ENCODE data around the gene AHCYL1.

Gene AHCYL1

GRCh38 chr1:110048240-110048639 lies 63.7 kb downstream of the AHCYL1 start:
- H3K36me3 ChIP-seq (ENCODE audit: control insufficient read depth in 2 of 2, insufficient read depth in 2 of 2, low read length in 2 of 2) = peaks cover 73 to 91% of the 10 kb centered on the region in 2 donors
- no peak overlapping the region for H3K27ac ChIP-seq (ENCODE audit: low read depth in 2 of 2, low read length in 2 of 2)
- no peak overlapping the region for H3K9ac ChIP-seq (ENCODE audit: low read depth in 1 of 2, low read length in 2 of 2)

GRCh38 chr1:110048923-110049601 lies 64.5 kb downstream of the AHCYL1 start:
- Histone ChIP-seq H3K27ac (ENCODE audit: low read depth in 2 of 2, low read length in 2 of 2) (peak overlapping the region; percentile 21 to 43), H3K9me3 (ENCODE audit: control insufficient read depth in 2 of 2, low read length in 2 of 2) (no peaks in the 10 kb centered on the region), H3K4me3 (ENCODE audit: low read length in 2 of 2) (no peak overlapping the region), H3K9ac (ENCODE audit: low read depth in 1 of 2, low read length in 2 of 2) (no peak overlapping the region), H3K36me3 (ENCODE audit: control insufficient read depth in 2 of 2, insufficient read depth in 2 of 2, low read length in 2 of 2) (peaks cover 71 to 91% of the 10 kb centered on the region in 2 donors), H3K4me1 (ENCODE audit: control insufficient read depth in 2 of 2, insufficient read depth in 2 of 2, low read length in 2 of 2) (peaks cover 8 to 10% of the 10 kb centered on the region in 2 donors), H3K27me3 (ENCODE audit: control insufficient read depth in 2 of 2, insufficient read depth in 2 of 2, low read length in 2 of 2) (no peaks in the 10 kb centered on the region)

More at GRCh38 chr1:110048240-110048639, 63.7 kb downstream of the AHCYL1 start:
- Histone ChIP-seq H3K27me3 (ENCODE audit: control insufficient read depth in 2 of 2, insufficient read depth in 2 of 2, low read length in 2 of 2) (no peaks in the 10 kb centered on the region), H3K4me3 (ENCODE audit: low read length in 2 of 2) (no peak overlapping the region), H3K4me1 (ENCODE audit: control insufficient read depth in 2 of 2, insufficient read depth in 2 of 2, low read length in 2 of 2) (peaks cover 8 to 10% of the 10 kb centered on the region in 2 donors), H3K9me3 (ENCODE audit: control insufficient read depth in 2 of 2, low read length in 2 of 2) (no peaks in the 10 kb centered on the region)

- Histone ChIP-seq H3K9ac (ENCODE audit: low read depth in 1 of 2, low read length in 2 of 2) (no peak overlapping the region), H3K9me3 (ENCODE audit: control insufficient read depth in 2 of 2, low read length in 2 of 2) (no peaks in the 10 kb centered on the region), H3K4me1 (ENCODE audit: control insufficient read depth in 2 of 2, insufficient read depth in 2 of 2, low read length in 2 of 2) (peaks cover 8 to 12% of the 10 kb centered on the region in 2 donors), H3K27me3 (ENCODE audit: control insufficient read depth in 2 of 2, insufficient read depth in 2 of 2, low read length in 2 of 2) (no peaks in the 10 kb centered on the region), H3K4me3 (ENCODE audit: low read length in 2 of 2) (no peak overlapping the region), H3K27ac (ENCODE audit: low read depth in 2 of 2, low read length in 2 of 2) (peak overlapping the region in 1 of 2 donors; percentile 21), H3K36me3 (ENCODE audit: control insufficient read depth in 2 of 2, insufficient read depth in 2 of 2, low read length in 2 of 2) (peaks cover 71 to 90% of the 10 kb centered on the region in 2 donors)
Observed at GRCh38 chr1:110049801-110050601, 65.4 kb downstream of the AHCYL1 start.

GRCh38 chr1:110050602-110051261 lies 66.2 kb downstream of the AHCYL1 start:
- H3K27me3 ChIP-seq (ENCODE audit: control insufficient read depth in 2 of 2, insufficient read depth in 2 of 2, low read length in 2 of 2) = no peaks in the 10 kb centered on the region
- peaks cover 73 to 86% of the 10 kb centered on the region in 2 donors for H3K36me3 ChIP-seq (ENCODE audit: control insufficient read depth in 2 of 2, insufficient read depth in 2 of 2, low read length in 2 of 2)
- H3K4me1 ChIP-seq (ENCODE audit: control insufficient read depth in 2 of 2, insufficient read depth in 2 of 2, low read length in 2 of 2) = peaks cover 12 to 15% of the 10 kb centered on the region in 2 donors
- H3K9ac ChIP-seq (ENCODE audit: low read depth in 1 of 2, low read length in 2 of 2) = no peak overlapping the region
- H3K27ac ChIP-seq (ENCODE audit: low read depth in 2 of 2, low read length in 2 of 2) = no peak overlapping the region
- no peaks in the 10 kb centered on the region for H3K9me3 ChIP-seq (ENCODE audit: control insufficient read depth in 2 of 2, low read length in 2 of 2)
- no peak overlapping the region for H3K4me3 ChIP-seq (ENCODE audit: low read length in 2 of 2)

- peaks cover 14 to 17% of the 10 kb centered on the region in 2 donors for H3K4me1 ChIP-seq (ENCODE audit: control insufficient read depth in 2 of 2, insufficient read depth in 2 of 2, low read length in 2 of 2)
- H3K9me3 ChIP-seq (ENCODE audit: control insufficient read depth in 2 of 2, low read length in 2 of 2) = no peaks in the 10 kb centered on the region
- no peaks in the 10 kb centered on the region for H3K27me3 ChIP-seq (ENCODE audit: control insufficient read depth in 2 of 2, insufficient read depth in 2 of 2, low read length in 2 of 2)
- H3K36me3 ChIP-seq (ENCODE audit: control insufficient read depth in 2 of 2, insufficient read depth in 2 of 2, low read length in 2 of 2) = peaks cover 76 to 87% of the 10 kb centered on the region in 2 donors
- H3K4me3 ChIP-seq (ENCODE audit: low read length in 2 of 2) = no peak overlapping the region
- no peak overlapping the region for H3K9ac ChIP-seq (ENCODE audit: low read depth in 1 of 2, low read length in 2 of 2)
- no peak overlapping the region for H3K27ac ChIP-seq (ENCODE audit: low read depth in 2 of 2, low read length in 2 of 2)
Observed at GRCh38 chr1:110051262-110051648, 66.7 kb downstream of the AHCYL1 start.

- peaks cover 23 to 32% of the 10 kb centered on the region in 2 donors for H3K4me1 ChIP-seq (ENCODE audit: control insufficient read depth in 2 of 2, insufficient read depth in 2 of 2, low read length in 2 of 2)
- no peak overlapping the region for H3K27ac ChIP-seq (ENCODE audit: low read depth in 2 of 2, low read length in 2 of 2)
- H3K36me3 ChIP-seq (ENCODE audit: control insufficient read depth in 2 of 2, insufficient read depth in 2 of 2, low read length in 2 of 2) = peaks cover 73 to 75% of the 10 kb centered on the region in 2 donors
- no peaks in the 10 kb centered on the region for H3K9me3 ChIP-seq (ENCODE audit: control insufficient read depth in 2 of 2, low read length in 2 of 2)
- H3K27me3 ChIP-seq (ENCODE audit: control insufficient read depth in 2 of 2, insufficient read depth in 2 of 2, low read length in 2 of 2) = no peaks in the 10 kb centered on the region
- H3K4me3 ChIP-seq (ENCODE audit: low read length in 2 of 2) = no peak overlapping the region
- no peak overlapping the region for H3K9ac ChIP-seq (ENCODE audit: low read depth in 1 of 2, low read length in 2 of 2)
Observed at GRCh38 chr1:110053552-110054428, 69.2 kb downstream of the AHCYL1 start.

GRCh38 chr1:110055493-110056284 lies 71.1 kb downstream of the AHCYL1 start:
- Histone ChIP-seq H3K27me3 (ENCODE audit: control insufficient read depth in 2 of 2, insufficient read depth in 2 of 2, low read length in 2 of 2) (no peaks in the 10 kb centered on the region), H3K9ac (ENCODE audit: low read depth in 1 of 2, low read length in 2 of 2) (no peak overlapping the region), H3K27ac (ENCODE audit: low read depth in 2 of 2, low read length in 2 of 2) (peak overlapping the region in 1 of 2 donors; percentile 0), H3K4me3 (ENCODE audit: low read length in 2 of 2) (no peak overlapping the region), H3K4me1 (ENCODE audit: control insufficient read depth in 2 of 2, insufficient read depth in 2 of 2, low read length in 2 of 2) (peaks cover 13 to 24% of the 10 kb centered on the region in 2 donors), H3K36me3 (ENCODE audit: control insufficient read depth in 2 of 2, insufficient read depth in 2 of 2, low read length in 2 of 2) (peaks cover 57 to 58% of the 10 kb centered on the region in 2 donors), H3K9me3 (ENCODE audit: control insufficient read depth in 2 of 2, low read length in 2 of 2) (no peaks in the 10 kb centered on the region)

- H3K27ac ChIP-seq (ENCODE audit: low read depth in 2 of 2, low read length in 2 of 2) = peak overlapping the region; percentile 34 to 54
- no peaks in the 10 kb centered on the region for H3K9me3 ChIP-seq (ENCODE audit: control insufficient read depth in 2 of 2, low read length in 2 of 2)
- peaks cover 51 to 52% of the 10 kb centered on the region in 2 donors for H3K36me3 ChIP-seq (ENCODE audit: control insufficient read depth in 2 of 2, insufficient read depth in 2 of 2, low read length in 2 of 2)
- H3K27me3 ChIP-seq (ENCODE audit: control insufficient read depth in 2 of 2, insufficient read depth in 2 of 2, low read length in 2 of 2) = no peaks in the 10 kb centered on the region
- H3K4me1 ChIP-seq (ENCODE audit: control insufficient read depth in 2 of 2, insufficient read depth in 2 of 2, low read length in 2 of 2) = peaks cover 13 to 24% of the 10 kb centered on the region in 2 donors
- H3K4me3 ChIP-seq (ENCODE audit: low read length in 2 of 2) = no peak overlapping the region
- H3K9ac ChIP-seq (ENCODE audit: low read depth in 1 of 2, low read length in 2 of 2) = no peak overlapping the region
Observed at GRCh38 chr1:110056285-110056683, 71.7 kb downstream of the AHCYL1 start.

GRCh38 chr1:110056776-110057175 lies 72.2 kb downstream of the AHCYL1 start:
- peak overlapping the region; percentile 34 to 54 for H3K27ac ChIP-seq (ENCODE audit: low read depth in 2 of 2, low read length in 2 of 2)
- H3K36me3 ChIP-seq (ENCODE audit: control insufficient read depth in 2 of 2, insufficient read depth in 2 of 2, low read length in 2 of 2) = peaks cover 47% of the 10 kb centered on the region in 2 donors
- no peak overlapping the region for H3K4me3 ChIP-seq (ENCODE audit: low read length in 2 of 2)
- H3K27me3 ChIP-seq (ENCODE audit: control insufficient read depth in 2 of 2, insufficient read depth in 2 of 2, low read length in 2 of 2) = no peaks in the 10 kb centered on the region
- H3K9me3 ChIP-seq (ENCODE audit: control insufficient read depth in 2 of 2, low read length in 2 of 2) = no peaks in the 10 kb centered on the region
- H3K4me1 ChIP-seq (ENCODE audit: control insufficient read depth in 2 of 2, insufficient read depth in 2 of 2, low read length in 2 of 2) = peaks cover 13 to 24% of the 10 kb centered on the region in 2 donors
- no peak overlapping the region for H3K9ac ChIP-seq (ENCODE audit: low read depth in 1 of 2, low read length in 2 of 2)
